PC-9 (cell line): ENCODE data around the gene MIB1.

Source experiments
- CTCF ChIP-seq: fragments of 200-600 bp; sonication (generic); conservative IDR thresholded peaks from 2 replicates; pipeline ENCODE4 v1.6.1; 2017; ENCODE audit warnings: mixed run types, antibody characterized with exemption, mild to moderate bottlenecking, moderate library complexity
- EZH2 ChIP-seq: fragments of 200-600 bp; sonication (generic); IDR thresholded peaks from 2 replicates; pipeline ENCODE4 v1.8.0; 2017; ENCODE audit warnings: antibody characterized with exemption, low read depth

DNA sequence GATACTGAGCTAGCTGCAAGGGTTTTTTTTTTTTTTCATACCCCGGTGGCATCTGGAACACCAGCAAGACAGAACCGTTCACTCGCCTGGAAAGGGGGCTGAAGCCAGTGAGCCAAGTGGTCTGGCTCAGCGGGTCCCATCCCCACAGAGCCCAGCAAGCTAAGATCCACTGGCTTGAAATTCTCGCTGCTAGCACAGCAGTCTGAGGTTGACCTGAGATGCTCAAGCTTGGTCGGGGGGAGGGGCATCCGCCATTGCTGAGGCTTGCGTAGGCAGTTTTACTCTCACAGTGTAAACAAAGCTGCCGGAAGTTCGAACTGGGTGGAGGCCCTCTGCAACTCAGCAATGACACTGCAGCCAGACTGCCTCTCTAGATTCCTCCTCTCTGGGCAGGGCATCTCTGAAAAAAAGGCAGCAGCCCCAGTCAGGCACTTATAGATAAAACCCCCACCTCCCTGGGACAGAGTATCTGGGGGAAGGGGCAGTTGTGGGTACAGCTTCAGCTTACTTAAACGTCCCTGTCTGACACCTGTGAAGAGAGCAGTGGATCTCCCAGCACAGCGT is 5.1 kb upstream of the MIB1 start:
- TF ChIP-seq CTCF (no peak), EZH2 (no peak)
